ENCODE measurements around the gene ZNF491.
A peak's percentile ranks its signal among the peaks of the same experiment; 100 is the strongest.
"Not testable (repeated sequence)": the region's sequence is repeated elsewhere in the genome, so short reads cannot be mapped to it uniquely, and the experiment has no call there.

The ZNF491 gene

DNA sequence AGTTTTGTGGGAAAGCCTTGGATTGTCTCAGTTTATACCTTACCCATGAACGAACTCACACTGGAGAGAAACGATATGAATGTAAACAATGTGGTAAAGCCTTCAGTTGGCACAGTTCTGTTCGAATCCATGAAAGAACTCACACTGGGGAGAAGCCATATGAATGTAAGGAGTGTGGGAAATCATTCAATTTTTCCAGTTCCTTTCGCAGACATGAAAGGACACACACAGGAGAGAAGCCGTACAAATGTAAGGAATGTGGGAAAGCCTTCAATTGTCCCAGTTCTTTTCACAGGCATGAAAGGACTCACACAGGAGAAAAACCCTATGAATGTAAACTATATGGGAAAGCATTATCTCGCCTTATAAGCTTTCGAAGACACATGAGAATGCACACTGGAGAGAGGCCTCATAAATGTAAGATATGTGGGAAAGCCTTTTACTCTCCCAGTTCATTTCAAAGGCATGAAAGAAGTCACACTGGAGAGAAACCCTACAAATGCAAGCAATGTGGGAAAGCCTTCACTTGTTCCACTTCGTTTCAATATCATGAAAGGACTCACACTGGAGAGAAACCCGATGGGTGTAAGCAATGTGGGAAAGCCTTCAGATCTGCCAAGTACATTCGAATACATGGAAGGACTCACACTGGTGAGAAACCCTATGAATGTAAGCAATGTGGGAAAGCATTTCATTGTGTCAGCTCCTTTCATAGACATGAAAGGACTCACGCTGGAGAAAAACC, 8.2 kb downstream of the ZNF491 start:
- no peak for DNase-seq (ENCODE audit: low read depth)

GRCh38 chr19:11807099-11807380, 8.7 kb downstream of the ZNF491 start:
- DNase-seq (ENCODE audit: low read depth) = no peak

GRCh38 chr19:11813703-11814028, 15.3 kb downstream of the ZNF491 start:
- no peak for DNase-seq (ENCODE audit: low read depth)

GRCh38 chr19:11814029-11814699, 15.8 kb downstream of the ZNF491 start, which contains the start of gene ZNF440:
ZNF440 (plus strand) TSS chr19:11814273; CDS start chr19:11814448, 175 bp downstream.
- peak; percentile 84 for DNase-seq (ENCODE audit: low read depth)

GRCh38 chr19:11814700-11815035, 16.3 kb downstream of the ZNF491 start:
- no peak for DNase-seq (ENCODE audit: low read depth)

DNA sequence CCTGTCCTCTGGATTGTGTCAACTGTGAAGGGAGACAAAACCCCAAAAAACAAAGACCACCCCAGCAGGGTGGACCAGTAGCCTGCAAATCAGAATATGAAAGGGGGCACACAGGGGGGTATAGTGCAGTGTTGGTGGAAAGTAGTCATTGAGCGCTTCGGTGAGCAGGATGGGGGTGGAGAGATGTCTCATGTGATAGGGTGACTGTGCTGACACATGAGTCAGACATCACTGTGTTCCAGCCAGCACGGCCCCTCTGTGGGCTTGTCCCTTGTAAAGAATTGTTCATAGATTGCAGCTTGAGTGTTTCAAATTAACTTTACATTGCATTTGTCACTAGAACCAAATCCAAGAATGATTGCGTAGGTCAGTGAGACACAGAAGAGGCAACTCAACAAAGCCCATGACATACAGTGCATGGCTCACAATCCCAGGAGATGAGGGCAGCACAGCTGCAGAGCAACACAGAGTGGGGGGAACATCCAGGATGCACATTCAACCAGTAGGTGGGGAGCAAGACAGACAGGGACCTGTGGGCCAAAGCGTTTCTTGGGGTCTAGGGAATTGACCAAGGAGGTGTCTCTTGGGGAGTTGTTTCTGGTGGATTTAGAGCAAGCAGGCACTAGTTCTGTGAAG, 23.3 kb downstream of the ZNF491 start:
- DNase-seq (ENCODE audit: low read depth) = no peak

DNA sequence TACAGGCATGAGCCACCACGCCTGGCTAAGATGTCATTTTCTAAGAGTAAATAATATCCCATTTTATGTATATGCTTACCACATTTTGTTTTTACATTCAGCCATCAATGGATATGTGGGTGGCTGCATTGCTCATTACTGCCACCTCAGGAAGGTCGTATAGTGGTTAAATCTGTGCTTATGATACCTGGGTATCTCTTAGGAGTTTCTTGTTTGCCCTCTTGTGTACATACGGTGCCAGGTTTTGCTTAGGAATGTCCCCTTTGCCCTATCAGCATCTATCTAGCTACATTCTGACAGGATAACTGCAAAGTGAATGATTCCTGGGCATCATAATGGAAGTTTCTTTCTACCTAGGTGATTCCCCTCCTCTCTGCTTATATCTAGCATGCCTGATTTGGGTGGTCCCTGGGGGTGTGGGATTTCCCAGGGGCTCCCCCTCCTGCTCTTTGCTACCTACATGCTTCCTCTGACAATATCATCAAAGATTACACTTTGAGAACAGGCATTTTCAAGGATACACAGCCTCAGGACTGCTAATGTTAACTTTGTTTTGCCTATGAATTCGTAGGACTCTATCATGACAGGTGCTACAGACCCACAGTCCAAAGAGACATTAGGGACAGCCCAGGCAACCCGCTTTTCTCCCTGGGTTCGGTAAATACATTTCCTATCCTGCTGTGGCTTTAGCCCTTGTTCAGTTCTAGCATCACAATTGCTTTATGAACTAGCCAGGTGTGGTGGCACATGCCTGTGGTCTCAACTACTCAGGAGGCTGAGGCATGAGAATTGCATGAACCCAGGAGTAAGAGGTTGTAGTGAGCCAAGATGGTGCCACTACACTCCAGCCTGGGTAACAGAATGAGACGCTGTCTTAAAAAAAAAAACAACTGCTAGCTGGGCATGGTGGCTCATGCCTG, 30.9 kb downstream of the ZNF491 start:
- not testable (repeated sequence) for DNase-seq (ENCODE audit: low read depth)

DNA sequence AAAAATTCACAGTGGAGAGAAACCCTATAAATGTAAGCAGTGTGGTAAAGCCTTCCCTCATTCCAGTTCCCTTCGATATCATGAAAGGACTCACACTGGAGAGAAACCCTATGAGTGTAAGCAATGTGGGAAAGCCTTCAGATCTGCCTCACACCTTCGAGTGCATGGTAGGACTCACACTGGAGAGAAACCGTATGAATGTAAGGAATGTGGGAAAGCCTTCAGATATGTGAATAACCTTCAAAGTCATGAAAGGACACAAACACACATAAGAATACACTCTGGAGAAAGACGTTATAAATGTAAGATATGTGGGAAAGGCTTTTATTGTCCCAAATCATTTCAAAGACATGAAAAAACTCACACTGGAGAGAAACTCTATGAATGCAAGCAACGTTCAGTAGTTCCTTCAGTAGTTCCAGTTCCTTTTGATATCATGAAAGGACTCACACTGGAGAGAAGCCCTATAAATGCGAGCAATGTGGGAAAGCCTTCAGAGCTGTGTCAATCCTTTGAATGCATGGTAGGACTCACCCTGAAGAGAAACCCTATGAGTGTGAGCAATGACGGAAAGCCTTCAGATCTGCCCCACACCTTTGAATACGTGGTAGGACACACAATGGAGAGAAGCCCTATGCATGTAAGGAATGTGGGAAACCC, 34.1 kb downstream of the ZNF491 start:
- no peak for DNase-seq (ENCODE audit: low read depth)

- DNase-seq (ENCODE audit: low read depth) = no peak
Measured at GRCh38 chr19:11833541-11833940, 35.2 kb downstream of the ZNF491 start.

GRCh38 chr19:11835626-11836066, 37.3 kb downstream of the ZNF491 start:
- DNase-seq (ENCODE audit: low read depth) = not testable (repeated sequence)

DNA sequence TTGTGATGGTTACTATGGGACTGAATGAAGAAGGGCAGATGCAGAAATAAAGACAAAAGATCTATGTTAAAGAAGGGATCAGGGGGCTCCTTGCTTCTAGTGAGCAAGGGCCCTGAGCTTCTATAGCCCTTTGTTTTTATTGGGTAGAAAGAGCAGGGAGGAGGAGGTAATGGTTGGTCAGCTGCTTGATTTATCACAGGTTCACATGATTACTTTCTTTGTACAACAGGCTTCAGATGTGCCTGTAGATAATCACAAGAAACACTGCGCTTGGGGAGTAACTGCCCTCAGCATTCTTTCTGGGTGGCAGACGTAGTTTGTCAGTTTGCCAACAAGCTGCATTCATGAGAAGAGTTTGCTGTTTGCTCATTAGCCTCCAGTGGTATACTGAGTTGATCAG, 45.4 kb downstream of the ZNF491 start:
- no peak for DNase-seq (ENCODE audit: low read depth)

DNA sequence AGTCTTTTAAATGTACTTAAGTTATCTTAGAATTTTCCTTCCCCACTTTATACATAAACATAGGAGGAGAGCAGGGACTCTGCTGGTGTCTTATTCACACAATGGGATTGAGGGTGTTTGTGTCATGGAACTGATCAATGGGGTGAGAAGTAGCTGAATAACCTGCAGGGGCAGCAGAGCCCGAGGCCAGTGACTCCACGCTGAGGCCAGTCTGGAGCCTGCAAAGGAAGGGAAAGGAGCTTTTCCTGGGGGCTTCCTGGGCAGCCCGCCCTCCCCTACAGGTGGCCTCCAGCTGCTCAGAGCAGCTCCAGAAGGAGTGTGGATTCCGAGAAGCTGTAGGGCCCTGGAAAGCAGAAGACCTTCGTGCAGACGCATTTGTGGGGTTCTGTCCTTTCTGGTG, 49.3 kb downstream of the ZNF491 start:
- not testable (repeated sequence) for DNase-seq (ENCODE audit: low read depth)

- DNase-seq (ENCODE audit: low read depth) = no peak
Measured at GRCh38 chr19:11848200-11848593, 49.9 kb downstream of the ZNF491 start.

- DNase-seq (ENCODE audit: low read depth) = peak; percentile 12
Measured at GRCh38 chr19:11848594-11849469, 50.5 kb downstream of the ZNF491 start, which contains the start of gene ZNF439. ZNF439 (plus strand) TSS chr19:11848726; CDS start chr19:11848868, 142 bp downstream.

GRCh38 chr19:11850289-11850688, 52.0 kb downstream of the ZNF491 start:
- not testable (repeated sequence) for DNase-seq (ENCODE audit: low read depth)

GRCh38 chr19:11853358-11853757, 55.0 kb downstream of the ZNF491 start:
- no peak for DNase-seq (ENCODE audit: low read depth)

DNA sequence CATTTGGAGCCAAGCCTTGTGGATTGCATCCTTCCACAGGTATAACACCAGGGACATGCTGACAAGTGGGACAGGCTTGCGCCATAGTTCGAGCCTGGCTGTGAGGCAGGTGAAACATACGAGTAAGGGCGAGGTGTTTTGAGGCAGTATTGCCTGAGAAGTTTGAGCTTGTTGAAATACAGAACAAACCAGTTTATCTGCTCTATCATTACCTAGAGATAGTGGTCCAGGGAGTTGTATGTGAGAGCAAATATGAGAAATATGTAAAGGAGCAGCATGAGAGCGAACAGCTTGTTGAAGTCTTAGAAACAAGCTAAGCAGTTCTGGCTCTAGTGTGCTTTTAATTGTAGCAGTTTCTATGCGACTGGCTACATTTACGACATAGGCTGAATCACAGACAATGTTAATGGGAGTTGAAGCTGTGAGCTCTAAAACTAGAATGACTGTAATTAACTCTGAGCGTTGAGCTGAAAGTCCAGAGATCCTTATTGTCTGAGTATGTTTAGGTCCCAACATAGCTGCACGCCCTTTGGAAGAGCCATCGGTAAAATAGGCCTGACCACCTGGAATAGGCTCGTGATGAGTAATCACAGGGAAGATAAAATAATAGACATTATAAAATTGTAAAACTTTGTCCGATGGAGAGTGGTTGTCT, 58.4 kb downstream of the ZNF491 start:
- DNase-seq (ENCODE audit: low read depth) = no peak
